Adrenal gland (tissue), 5 donors: ENCODE results near the gene SPAG16.

Experiments used
- POLR2A ChIP-seq, 2 donors: fragments of 450-650 bp; IDR thresholded peaks; one replicate each; pipeline ENCODE4 v1.6.1; 2017; ENCODE audit warnings: antibody characterized with exemption in 2 of 2, mild to moderate bottlenecking in 2 of 2, moderate library complexity in 1 of 2
- TF ChIP-seq, protein P1 (sequence below), 6 experiments: fragments of 450-650 bp in 4 of 6; fragments of 200-600 bp in 2 of 6; sonication (generic) in 1 of 6; IDR thresholded peaks; 1 replicate in 5 of 6; 2 replicates in 1 of 6; pipeline versions ENCODE4 v1.5.1 to v1.8.0; 2016 to 2021; ENCODE audit warnings: antibody characterized with exemption in 6 of 6, mild to moderate bottlenecking in 2 of 6, moderate library complexity in 1 of 6
- donor health status: DM: no; HTN: no; CAD: no.

DNA sequence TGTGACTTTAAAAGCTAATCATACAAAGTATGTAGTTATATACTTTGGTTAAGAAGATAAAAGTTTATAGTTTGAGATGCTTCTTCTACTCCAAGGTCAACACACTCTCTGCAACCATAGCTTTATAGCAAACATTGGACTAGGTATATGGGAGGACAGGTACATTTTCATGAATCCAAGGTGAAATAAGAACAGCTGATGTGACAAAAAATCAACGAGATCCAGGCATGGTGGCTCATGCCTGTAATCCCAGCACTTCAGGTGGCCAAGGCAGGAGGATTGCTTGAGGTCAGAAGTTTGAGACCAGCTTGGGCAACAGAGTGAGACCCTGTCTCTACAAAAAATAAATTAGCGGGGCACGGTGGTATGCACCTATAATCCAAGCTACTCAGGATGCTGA, 963.3 kb downstream of the SPAG16 start:
- TF ChIP-seq, protein P1, sequence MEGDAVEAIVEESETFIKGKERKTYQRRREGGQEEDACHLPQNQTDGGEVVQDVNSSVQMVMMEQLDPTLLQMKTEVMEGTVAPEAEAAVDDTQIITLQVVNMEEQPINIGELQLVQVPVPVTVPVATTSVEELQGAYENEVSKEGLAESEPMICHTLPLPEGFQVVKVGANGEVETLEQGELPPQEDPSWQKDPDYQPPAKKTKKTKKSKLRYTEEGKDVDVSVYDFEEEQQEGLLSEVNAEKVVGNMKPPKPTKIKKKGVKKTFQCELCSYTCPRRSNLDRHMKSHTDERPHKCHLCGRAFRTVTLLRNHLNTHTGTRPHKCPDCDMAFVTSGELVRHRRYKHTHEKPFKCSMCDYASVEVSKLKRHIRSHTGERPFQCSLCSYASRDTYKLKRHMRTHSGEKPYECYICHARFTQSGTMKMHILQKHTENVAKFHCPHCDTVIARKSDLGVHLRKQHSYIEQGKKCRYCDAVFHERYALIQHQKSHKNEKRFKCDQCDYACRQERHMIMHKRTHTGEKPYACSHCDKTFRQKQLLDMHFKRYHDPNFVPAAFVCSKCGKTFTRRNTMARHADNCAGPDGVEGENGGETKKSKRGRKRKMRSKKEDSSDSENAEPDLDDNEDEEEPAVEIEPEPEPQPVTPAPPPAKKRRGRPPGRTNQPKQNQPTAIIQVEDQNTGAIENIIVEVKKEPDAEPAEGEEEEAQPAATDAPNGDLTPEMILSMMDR (IDR thresholded peaks at IDR 0.05), result no peak
- no peak for TF ChIP-seq POLR2A (IDR thresholded peaks at IDR 0.05)
